HG03469 (cell line): ENCODE results near the gene DSG3.

Source experiments
- ATAC-seq: cut with Tn5 transposase; IDR thresholded peaks from one replicate; pipeline ENCODE4 v1.9.1; 2021; ENCODE audit warnings: mild to moderate bottlenecking, moderate library complexity, moderate number of reproducible peaks; ENCODE audit not compliant: unreplicated experiment

DSG3 gene

GRCh38 chr18:31512203-31512764 lies 64.7 kb downstream of the DSG3 start:
- ATAC-seq: no peak

- ATAC-seq: no peak
Observed at GRCh38 chr18:31513189-31513935, 65.8 kb downstream of the DSG3 start.

- no peak for ATAC-seq
Observed at GRCh38 chr18:31516437-31516836, 68.9 kb downstream of the DSG3 start.

GRCh38 chr18:31526374-31526773 lies 78.8 kb downstream of the DSG3 start:
- ATAC-seq: no peak
